Skin epidermis (tissue), 12 donors: ENCODE measurements around the gene FITM2.
"Not testable (repeated sequence)": the region's sequence is repeated elsewhere in the genome, so short reads cannot be mapped to it uniquely, and the experiment has no call there.

Experiments
- H3K27ac ChIP-seq, 21 experiments: fragments of 200-600 bp; sonication (generic) in 11 of 21; one replicate each; pipeline ENCODE4 v1.5.0; 2020; ENCODE audit warnings: mild to moderate bottlenecking in 3 of 21, inconsistent platforms in 2 of 21, moderate library complexity in 2 of 21
- H3K4me3 ChIP-seq, 7 experiments: fragments of 200-600 bp; sonication (generic) in 2 of 7; one replicate each; pipeline ENCODE4 v1.5.0; 2020; ENCODE audit warnings: inconsistent platforms in 2 of 7, mild to moderate bottlenecking in 2 of 7, moderate library complexity in 1 of 7

FITM2 gene, protein sequence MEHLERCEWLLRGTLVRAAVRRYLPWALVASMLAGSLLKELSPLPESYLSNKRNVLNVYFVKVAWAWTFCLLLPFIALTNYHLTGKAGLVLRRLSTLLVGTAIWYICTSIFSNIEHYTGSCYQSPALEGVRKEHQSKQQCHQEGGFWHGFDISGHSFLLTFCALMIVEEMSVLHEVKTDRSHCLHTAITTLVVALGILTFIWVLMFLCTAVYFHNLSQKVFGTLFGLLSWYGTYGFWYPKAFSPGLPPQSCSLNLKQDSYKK

DNA sequence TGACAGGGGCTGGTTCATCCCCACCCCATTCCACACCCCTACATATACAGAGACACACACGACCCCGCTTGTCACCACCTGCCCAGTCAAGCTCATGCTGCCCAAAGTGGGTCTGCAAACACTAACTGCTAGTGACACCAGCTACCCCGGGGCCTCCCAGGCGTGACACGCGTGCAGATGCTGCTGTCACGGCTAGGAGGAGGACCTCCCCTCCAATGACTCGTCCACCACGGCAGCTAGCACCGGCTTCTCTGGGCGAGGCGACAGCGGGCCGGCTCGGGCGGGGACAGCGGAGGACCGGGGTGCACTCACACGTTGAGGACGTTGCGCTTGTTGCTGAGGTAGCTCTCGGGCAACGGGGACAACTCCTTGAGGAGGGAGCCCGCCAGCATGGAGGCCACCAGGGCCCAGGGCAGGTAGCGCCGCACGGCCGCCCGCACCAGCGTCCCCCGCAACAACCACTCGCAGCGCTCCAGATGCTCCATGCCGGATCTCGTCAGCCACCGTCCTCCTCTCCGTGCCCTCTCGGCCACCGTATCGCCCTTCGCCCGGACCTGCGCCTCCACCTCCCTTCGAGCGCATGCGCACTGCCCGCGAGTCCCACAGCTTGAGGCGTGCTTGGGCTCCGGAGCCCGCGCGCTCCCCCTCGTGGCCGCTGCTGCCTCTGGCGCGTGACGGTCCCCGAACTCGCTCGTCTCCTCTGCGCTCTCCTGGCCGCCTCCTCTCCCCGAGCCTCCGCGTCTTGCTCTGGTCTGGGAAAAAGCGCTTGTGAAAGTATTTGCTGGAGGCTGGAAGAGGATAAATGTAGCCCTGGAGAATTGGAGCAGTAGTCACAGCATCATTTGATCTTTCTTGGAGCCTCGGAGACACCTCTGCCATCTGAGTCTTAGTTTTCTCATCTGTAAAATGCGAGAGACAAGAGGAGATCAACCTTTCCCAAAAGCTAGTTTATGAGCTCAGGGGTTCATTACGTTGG is at the start of gene FITM2:
FITM2 (minus strand) TSS at position 539 of the 976 bp plus-strand sequence; CDS start at position 485, 54 bp downstream.
- Histone ChIP-seq H3K27ac (peak within 1 kb of the TSS; percentile 28 to 91 (median 78)), H3K4me3 (peak within 1 kb of the TSS; percentile 59 to 86 (median 72))

DNA sequence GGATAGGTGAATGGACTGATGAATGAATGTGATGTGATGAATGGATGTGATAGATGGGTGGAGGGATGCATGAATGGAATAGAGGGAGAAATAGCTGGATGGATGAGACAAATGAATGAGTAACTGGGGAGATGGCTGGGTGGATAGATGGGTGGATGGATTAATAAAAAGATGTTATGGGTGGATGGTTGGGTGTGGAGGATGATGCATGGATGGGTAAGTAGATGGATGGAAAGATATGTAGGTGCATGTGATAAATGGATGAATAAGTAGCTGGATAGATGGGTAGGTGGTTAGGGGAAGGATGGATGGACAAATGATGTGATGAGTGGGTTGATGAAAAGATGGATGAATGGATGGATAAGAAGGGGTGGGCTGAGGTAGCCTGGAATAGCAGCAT is 49.2 kb upstream of the FITM2 start:
- H3K4me3 ChIP-seq: no peak overlapping the region

DNA sequence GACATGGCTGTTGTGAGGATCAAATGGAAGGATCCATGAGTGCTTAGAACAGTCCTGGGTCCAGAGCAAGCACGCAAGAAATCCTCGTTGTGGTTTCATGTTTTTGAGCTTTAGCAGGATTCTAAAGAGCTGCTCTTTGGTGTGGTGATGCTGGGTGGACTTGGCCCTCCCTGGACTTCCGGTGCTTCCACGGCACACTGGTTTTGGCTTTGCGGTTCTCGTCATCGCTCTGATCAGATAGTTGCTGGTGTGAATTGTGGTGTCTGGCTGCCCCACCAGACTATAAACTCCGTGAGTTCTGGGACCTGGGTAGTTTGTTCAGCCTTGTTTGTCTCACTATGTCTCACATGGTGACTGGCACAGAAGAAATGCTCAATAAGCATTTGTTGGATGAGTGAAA is 47.8 kb upstream of the FITM2 start:
- no peak overlapping the region for H3K27ac ChIP-seq
- no peak overlapping the region for H3K4me3 ChIP-seq

More for the DNA sequence above, 49.2 kb upstream of the FITM2 start:
- H3K27ac ChIP-seq: no peak overlapping the region

DNA sequence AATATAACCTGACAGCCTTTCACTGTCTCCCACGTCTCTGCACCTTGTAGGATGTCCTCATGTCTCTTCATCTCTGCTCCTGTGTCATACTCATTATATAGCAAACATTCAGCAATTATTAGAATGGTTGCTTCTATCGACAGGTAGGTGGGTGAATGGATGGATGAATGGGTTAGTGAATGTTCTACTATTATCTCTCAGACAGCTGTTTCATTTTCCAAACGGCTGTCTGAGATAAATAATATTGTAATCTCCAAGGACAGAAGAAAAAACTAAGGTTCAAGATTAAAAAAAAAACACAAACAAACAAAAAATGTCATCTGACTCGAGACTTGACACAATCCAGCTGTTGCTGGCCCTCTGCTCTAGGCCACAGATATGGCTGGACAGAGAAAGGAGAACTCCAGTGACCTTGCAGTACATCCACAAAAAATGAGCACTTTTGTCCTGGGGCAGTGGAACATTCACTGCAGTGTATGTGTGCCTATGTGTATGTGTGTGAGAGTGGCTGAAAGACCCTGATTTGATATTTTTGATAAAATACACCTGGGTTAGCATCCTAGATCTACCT is 46.6 kb upstream of the FITM2 start:
- Histone ChIP-seq H3K27ac (no peak overlapping the region), H3K4me3 (no peak overlapping the region)

DNA sequence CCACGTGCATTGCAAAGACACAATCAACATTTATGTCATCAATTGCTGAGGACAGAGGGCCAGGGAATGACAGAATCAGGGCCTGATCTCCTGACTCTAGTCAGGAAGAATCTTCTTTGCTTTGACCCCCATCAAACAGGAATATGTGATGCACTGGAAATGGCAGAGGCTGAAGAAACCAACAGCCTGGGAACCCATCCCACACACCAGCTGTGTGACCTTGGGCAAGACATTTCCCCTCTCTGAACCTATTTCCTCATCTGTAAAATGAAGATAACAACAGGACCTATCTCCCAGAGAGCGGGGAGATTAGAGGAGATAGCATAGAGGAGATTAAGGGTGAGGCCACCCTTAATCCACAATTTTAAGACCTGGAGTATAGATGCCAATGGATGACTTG is 46.0 kb upstream of the FITM2 start:
- Histone ChIP-seq H3K4me3 (no peak overlapping the region), H3K27ac (no peak overlapping the region)

DNA sequence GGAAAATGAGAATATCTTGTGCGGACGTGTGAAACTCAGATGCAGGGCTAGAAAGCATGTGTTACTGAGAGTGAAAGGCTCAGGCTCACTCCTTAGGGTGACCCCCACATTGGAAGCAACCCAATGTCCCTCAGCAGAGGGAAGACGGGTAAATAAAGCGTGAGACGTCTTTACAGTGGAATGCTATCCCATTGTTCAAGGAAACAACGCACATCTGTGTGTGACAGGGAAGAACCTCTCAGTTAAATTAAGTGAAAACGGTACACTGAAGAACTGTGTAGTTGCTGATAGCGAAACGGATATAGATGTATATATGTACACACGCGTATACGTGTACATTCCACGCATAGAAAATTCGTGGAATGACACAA is 45.3 kb upstream of the FITM2 start:
- no peak overlapping the region for H3K4me3 ChIP-seq
- no peak overlapping the region for H3K27ac ChIP-seq

DNA sequence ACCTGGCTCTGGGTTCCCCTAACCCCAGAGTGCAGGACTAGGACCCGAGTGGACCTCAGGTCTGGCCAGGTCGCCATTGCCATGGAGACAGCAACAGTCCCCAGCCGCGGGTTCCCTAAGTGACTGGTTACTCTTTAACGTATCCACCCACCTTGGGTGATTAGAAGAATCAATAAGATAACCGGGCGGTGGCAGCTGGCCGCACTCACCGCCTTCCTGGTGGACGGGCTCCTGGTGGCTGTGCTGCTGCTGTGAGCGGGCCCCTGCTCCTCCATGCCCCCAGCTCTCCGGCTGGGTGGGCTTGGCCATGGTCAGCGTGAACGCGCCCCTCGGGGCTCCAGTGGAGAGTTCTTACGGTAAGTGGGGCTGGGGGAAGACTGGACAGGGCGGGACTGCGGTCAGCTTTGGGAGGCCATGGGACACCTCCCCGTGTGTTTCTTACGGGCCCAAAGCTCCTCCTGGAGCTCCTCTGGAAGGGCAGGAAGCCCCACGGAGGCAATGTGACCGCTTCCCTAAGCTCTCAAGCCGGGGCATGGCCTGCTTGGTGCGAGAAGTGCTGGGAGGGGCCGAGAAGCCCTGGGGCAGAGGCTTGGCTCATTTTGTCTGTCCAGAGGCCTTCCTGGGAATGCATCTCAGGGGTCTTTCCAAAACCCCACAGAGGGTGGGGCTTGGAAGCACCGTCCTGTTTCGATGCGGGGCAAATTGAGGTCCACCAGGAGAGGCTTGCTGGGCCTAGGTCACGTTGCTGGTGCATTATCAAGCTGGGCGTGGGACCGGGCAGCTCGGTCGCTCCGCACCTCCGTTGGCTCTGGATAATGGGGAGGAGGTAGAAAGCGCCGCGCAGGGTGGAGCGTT is 44.7 kb upstream of the FITM2 start, which contains the start of gene HNF4A:
HNF4A (plus strand) TSS at position 202 of the 855 bp plus-strand sequence; CDS start at position 308, 106 bp downstream.
- H3K4me3 ChIP-seq: no peak within 1 kb of the TSS

DNA sequence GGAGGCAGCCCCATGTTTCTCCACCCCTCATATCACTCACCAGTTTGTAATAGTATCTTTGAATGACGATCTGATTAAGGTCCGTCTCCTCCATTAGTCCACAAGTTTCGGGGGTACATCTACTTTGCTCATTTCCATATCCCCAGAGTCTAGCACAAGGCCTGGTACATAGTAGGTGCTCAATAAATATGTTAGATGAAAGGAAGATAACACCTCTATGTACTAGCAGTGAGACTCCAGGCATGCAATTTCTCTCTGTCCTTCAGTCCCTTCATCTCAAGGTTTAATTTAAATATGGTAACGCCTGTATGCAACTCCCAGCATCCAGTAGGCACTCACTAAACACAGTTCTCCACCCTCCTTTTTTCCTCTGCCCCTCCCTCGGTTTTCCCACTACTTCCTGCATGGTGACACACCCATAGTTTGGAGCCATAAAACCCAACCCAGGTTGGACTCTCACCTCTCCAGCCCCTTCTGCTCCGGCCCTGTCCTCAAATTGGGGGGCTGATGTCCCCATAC is 44.0 kb upstream of the FITM2 start:
- Histone ChIP-seq H3K4me3 (no peak overlapping the region), H3K27ac (no peak overlapping the region)

More for the DNA sequence above, 44.7 kb upstream of the FITM2 start, which contains the start of gene HNF4A:
- H3K27ac ChIP-seq: no peak within 1 kb of the TSS

DNA sequence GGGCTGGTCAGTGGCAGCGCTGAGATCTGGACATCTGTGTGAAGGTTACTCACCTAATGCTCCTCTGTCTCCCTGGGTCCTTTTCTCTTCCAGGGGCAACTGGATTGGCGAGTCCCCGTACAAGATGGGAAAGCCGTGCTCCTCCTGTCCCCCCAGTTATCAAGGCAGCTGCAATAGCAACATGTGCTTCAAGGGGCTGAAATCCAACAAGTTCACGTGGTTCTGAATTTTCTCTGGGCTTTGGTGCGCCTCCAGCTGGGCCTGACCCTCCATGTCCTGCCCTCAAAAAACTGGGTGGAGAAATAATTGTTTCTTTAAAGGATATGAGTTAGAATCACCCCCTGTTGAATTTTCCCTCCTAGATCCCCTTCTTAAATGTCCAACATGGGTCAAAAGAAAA is 39.6 kb upstream of the FITM2 start:
- no peak overlapping the region for H3K27ac ChIP-seq
- H3K4me3 ChIP-seq: no peak overlapping the region

DNA sequence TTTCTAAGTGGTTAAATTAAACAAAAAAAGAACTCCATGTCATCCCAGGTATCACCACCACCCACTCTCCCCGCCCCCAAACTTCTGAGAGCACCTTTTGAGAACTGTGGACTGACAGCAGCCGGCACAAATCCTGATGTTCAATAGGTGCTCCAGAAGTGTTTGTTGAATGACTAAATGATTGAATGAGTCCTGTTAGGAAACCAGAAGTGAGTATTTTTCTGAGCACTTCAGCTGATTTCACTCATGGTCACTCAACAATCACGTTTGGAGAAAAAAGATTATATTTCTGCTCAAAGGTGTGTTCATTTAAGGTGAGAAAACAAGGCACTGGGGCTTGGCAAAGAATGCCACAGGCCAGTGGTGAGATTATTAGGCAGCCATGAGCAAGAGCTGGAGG is 38.3 kb upstream of the FITM2 start:
- no peak overlapping the region for H3K27ac ChIP-seq
- H3K4me3 ChIP-seq: no peak overlapping the region

DNA sequence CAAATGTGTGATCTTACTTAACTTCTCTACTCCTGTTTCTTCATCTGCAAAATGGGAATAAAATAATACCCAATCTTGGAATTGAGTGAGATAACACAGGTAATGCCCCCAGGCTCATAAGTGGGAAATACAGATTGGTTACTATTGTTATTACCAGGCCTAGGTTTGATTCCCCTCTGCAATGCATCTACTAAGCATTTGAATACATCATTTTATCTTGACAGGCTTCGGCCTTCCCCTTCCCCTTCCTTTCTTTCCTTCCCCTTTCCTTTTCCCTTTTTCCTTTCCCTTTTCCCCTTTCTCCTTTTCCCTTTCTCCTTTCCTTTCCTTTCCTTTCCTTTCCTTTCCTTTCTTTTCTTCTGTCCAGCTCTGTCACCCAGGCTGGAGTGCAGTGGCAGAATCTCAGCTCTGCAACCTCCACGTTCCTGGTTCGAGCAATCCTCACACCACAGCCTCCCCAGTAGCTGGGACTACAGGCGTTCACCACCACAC is 37.2 kb upstream of the FITM2 start:
- H3K4me3 ChIP-seq: no peak overlapping the region
- no peak overlapping the region for H3K27ac ChIP-seq

DNA sequence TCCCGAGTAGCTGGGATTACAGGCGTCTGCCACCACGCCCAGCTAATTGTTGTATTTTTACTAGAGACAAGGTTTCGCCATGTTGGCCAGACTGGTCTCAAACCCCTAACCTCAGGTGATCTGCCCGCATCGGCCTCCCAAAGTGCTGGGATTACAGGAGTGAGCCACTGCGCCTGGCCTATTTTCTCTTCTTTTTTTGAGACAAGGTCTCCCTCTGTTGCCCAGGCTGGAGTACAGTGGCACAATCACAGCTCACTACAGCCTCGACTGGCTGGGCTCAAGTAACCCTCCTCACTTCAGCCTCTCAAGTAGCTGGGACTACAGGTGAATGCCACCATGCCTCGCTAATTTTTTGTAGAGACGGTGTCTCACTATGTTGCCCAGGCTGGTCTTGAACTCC is 34.9 kb upstream of the FITM2 start:
- not testable (repeated sequence) for H3K27ac ChIP-seq, H3K4me3 ChIP-seq

DNA sequence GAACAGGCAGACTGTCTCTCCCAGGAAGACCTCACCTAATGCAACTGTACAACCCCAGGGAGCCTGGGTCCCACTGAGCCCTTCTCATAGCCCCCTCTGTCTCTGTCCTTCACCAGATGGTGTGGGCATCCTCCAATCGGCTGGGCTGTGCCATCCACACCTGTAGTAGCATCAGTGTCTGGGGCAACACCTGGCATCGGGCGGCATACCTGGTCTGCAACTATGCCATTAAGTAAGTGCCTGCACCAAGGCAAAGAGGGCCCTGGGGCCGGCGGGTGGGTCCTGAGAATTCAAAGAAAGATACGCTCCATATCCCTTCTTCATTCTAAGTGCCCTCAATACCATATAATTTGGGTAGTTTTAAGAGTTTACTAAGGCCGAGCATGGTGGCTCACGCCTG is 34.1 kb upstream of the FITM2 start:
- H3K27ac ChIP-seq: no peak overlapping the region
- no peak overlapping the region for H3K4me3 ChIP-seq

DNA sequence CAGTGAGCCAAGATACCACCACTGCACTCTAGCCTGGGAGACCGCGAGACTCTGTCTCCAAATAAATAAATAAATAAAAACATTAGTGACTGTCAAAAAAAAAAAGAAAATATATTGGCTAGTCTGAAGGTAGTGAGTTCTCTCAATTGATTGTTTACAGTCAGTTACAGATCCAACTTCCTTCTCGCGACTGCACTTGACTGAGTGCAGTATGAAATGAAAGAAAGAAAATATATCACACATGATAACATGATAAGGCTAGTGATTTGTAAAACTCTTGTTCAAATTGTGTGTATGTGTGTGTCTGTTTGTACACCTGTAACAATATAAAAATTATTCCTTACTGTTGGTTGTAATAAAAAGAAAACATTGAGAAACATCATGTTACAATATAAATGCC is 33.7 kb upstream of the FITM2 start:
- Histone ChIP-seq H3K27ac (no peak overlapping the region), H3K4me3 (no peak overlapping the region)

DNA sequence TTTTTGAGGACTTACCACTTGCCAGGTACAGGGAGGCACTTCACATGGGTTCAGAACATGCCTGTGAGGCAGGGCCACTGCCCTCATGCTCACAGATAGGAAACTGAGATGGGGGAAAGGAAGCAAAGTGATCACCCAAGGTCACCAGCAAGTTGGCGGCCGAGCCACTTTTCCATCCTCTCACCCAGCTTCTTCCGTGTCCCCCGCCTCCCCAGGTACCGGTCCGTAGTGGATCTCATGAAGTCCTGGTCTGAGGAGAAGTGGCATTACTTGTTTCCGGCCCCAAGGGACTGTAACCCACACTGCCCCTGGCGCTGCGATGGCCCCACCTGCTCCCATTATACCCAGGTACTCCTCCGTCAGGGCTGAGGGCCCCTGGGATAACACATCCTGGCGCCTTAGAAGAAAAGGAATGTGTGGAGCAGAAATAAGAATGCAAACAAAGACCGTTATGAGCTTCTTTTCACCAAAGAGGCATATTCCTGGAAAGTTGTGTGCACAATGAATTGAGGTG is 32.2 kb upstream of the FITM2 start:
- Histone ChIP-seq H3K27ac (no peak overlapping the region), H3K4me3 (no peak overlapping the region)

DNA sequence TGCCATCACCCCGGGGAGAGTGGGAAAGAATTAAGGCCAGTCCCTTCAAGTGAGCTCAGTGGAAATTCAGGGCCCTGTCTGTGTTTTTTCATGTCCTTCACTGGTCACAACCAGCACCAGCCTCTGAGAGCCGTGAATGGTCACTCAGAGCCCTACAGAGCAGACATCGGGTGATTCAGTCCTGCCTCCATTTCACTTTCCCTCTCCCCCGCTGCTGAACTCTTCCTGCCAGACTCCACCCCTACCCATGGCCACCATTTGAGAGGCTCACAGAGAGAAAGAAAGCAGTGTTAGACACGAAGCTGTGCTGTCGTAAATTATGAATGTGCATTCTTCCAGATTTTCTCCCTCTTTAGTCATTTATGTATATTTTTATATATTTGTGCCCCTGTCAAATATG is 31.2 kb upstream of the FITM2 start:
- H3K27ac ChIP-seq: no peak overlapping the region
- no peak overlapping the region for H3K4me3 ChIP-seq

DNA sequence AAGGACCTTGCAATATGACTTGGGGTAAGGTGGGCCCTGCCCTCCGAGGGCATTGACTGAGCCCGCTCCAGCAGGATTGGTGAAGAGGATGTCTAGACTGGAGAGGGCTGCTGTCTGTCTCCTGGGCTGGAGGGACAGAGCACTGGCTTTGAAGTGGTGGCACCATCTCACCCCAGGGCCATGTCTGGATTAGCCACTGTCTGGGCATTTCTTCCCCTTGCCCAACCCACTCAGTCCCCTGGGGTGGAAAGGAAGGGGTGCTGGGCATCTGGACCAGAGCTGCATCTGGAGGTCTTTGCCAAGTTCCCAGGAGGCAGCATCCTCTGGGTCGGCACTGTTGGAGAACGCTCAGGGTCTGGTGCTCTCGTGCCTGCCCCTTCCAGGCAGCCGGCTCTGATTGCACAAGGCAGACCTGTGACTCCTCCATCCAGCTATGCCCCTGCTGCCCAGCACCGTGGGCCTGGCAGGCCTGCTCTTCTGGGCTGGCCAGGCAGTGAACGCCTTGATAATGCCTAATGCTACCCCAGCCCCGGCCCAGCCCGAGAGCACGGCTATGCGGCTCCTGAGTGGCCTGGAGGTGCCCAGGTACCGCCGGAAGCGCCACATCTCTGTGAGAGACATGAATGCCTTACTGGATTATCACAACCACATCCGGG is 25.9 kb upstream of the FITM2 start, which contains the start of gene R3HDML:
R3HDML (plus strand) TSS at position 319 of the 656 bp plus-strand sequence; CDS start at position 434, 115 bp downstream.
- Histone ChIP-seq H3K4me3 (no peak within 1 kb of the TSS), H3K27ac (no peak within 1 kb of the TSS)

DNA sequence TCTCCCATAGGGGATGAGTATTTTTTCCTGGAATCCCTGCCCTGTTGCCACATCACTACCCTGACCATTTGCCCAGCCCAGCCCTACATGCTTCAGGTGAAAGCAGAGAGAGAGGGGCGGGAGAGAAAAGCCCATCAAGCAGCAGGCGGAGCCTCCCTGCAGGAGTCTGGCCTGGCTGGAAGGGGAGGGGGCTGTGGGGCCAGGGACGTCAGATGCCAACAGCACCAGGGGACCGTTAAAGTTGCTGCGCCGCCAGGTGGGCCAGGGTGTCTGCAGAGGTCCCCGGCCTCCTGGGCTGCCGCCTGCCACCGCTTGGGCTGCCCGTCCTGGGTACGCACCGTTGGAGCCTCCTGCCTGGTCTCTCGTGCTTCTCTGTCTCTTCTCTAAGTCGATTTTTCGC is 25.1 kb upstream of the FITM2 start:
- no peak overlapping the region for H3K4me3 ChIP-seq
- no peak overlapping the region for H3K27ac ChIP-seq
